ENCODE data around the gene HOXA10.

HOXA10 gene

GRCh38 chr7:27189997-27190748 is 16.1 kb upstream of the HOXA10 start:
- no peak for DNase-seq

DNA sequence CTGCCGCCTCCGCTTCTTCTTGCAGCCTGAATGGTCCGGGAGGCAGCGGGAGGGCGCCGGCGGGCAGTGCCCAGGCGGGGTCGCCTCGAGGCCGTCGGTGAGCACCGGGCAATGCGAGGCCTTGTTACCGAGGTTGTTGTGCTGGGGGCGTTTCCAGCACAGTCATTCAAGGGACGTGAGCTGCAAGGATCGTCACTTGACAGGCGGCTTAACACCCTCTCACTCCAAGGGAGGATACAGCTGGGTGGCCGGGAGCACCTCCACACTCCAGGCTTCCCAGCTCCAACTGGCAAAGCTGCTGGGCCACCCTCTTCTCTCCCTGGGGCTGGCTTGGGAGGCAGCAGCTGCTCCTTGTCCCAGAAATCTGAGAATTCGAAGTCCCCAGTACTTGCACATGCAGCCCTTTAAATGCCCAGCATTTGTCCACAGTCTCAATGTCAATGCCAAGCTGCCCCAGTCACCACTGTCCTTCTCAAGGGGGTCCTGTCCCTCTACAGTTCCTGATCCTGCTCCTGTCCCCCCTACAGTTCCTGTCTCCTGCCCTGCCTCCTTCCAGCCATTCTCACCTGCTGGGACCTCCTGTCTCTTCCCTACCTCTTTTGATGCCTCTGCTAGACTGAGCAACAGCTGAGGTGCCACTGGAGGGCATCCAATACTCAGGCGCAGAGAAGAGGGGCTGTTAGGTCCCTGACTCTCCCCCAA is 15.3 kb upstream of the HOXA10 start:
- no peak for DNase-seq

DNA sequence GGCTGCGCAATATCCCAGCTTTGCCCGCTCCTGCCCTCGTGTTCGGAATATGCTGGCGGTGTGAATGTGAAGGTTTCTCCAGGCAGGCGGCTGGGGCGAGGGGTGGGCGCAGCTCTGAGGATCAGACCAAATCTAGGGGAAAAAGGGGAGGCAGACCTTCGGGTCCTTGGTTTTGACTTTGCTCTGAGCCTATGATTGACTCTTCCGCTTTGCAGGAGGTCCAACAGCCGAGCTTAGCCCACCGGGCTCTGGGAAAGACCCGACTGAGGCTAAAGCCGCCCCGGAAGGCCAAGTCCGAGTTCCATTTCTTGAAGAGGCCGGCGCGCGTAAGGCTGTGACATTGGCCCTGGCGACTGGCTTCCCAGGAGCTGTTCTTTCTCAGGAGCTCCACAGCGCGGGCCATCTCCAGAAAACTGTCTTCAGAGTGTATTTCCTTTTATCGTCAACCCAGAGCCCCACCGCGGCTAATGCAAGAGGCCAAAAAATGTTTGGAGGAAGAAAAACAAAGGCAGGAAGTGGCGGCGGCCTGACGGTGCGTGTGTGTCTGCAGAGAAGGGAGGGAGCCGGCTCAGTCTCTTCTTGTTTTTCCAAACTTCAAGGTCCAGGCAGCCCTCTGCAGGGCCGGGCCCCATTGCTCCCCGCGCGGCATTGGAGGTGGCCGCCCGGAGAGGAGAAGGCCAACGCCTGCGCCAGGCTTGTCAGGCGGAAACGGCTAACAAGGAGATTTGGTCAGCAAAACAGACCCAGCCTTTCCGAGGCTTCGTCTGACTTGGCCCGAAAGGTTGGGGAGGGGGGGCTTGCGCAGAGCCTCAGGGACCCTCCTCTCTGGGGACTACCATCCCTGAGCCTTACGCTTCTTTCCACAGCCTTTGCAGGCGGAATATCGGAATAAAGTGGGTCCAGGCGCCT is 14.5 kb upstream of the HOXA10 start:
- DNase-seq: peak; percentile 55

DNA sequence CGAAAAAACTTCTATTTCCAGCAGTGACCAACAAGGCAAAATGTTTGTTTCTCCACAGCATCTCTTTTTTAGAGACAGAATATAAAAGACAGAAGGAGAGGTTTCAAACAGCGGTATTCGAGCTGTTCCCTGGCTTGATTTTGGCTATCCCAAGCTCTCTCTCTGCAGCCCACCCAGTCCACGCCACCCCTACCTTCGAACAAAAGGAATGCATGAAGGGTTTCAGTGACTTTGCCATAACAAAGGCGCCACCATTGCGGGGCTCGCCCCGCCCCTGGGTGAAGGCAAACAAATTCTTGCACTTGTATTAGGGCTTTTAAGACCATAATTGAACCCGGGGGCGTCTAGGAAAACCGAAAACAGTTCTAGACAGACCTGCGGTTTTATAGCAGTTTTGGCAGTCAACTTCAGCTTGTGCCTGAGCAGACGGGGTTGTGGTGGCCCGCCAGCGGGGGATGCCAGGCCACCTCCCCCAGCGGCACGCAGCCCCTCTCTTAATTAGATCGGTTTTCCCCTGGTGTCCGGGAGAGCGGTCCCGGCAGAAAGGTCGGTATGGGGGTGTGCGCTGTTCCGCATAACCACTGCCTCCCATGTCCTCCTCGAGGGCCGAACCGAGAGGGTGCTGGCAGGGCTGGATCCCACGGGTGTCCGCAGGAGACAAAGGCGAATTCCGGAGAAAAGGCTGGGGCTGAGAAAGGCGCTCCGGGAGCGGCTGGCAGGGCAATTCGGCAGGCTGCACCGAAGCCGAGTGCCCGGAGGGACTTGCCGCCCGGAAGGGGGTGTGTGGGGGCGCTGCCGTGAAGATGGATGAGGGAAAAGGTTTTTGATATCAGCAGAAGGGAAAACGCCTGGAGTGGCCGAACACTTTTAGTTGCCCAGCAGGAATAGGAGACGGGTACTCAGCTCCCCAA is 13.6 kb upstream of the HOXA10 start:
- DNase-seq: no peak

- DNase-seq: no peak
These were observed 12.8 kb upstream of the HOXA10 start for GRCh38 chr7:27186668-27187474.

GRCh38 chr7:27185854-27186667 is 11.9 kb upstream of the HOXA10 start:
- DNase-seq: no peak

- peak; percentile 62 for DNase-seq
These were observed 11.1 kb upstream of the HOXA10 start, which contains the start of gene HOXA11 for GRCh38 chr7:27185013-27185853. TSS of gene HOXA11 (minus strand) at chr7:27185232. CDS start at chr7:27185144, 88 bp downstream.

GRCh38 chr7:27184337-27185012 is 10.4 kb upstream of the HOXA10 start:
- no peak for DNase-seq

DNA sequence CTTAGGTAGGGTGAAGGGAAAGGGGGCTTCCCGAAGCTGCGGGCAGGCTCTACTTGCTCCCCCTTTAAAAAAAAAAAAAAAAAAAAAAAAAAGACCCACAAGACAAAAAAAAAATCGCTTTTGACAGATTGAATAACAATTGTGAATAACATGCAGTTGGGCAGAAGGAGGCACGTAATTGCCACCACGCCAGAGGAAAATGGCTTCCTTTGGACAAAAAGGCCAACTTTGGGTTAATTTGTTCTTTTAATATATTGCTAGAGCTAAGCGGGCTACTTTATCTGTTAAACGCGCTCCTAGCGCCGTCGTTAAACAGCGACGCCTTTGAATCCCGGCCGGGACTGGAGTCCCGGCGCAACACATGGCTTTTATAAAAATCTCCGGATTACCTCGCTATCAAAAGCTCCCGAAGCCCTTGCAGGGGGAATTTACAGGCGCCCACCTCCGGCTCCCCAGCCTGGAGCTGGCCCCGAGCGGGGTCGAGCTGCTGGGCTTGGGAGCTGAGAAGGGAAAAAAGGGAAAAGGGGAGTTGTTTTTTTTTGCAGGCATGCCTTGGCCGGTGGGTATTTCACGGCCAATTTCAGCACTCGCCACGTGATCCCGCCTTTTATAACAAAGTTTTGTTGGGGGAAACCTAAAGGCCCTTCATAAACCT is 9.7 kb upstream of the HOXA10 start:
- no peak for DNase-seq

DNA sequence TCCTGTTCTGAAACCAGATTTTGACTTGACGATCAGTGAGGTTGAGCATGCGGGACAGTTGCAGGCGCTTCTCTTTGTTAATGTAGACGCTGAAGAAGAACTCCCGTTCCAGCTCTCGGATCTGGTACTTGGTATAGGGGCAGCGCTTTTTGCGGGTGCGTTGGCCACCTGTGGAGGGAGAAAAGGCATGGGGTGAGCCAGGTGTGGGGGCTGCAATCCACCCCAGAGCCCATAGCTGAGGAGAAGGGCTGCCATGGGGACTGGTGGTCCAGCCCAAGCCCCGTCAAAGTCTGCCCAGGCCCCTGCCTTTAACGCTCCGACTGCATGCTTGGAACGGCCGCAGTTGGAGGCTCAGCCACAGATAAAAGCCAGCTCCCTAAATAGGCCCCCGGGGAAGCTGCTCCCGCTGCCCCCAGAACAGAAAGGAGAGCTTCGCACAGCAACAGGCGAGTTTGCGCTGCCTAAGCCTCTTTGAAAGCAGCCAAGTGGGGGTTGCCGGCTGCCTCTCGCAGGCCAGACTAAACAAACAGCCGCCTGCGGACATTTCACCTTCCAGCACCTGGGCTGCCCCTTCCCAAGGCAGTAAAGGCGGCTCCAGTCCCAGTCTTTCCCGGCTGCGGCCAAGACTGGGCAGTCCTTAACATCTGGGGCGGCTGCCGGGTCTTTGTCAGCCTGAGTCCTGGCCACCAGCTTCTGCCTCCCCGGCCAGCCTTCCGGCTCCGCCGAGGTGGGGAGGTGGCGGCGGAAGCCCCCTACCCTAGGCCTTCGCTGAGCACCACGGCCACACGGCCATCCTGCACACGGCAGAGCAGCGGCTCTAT is 9.0 kb upstream of the HOXA10 start:
- no peak for DNase-seq

DNA sequence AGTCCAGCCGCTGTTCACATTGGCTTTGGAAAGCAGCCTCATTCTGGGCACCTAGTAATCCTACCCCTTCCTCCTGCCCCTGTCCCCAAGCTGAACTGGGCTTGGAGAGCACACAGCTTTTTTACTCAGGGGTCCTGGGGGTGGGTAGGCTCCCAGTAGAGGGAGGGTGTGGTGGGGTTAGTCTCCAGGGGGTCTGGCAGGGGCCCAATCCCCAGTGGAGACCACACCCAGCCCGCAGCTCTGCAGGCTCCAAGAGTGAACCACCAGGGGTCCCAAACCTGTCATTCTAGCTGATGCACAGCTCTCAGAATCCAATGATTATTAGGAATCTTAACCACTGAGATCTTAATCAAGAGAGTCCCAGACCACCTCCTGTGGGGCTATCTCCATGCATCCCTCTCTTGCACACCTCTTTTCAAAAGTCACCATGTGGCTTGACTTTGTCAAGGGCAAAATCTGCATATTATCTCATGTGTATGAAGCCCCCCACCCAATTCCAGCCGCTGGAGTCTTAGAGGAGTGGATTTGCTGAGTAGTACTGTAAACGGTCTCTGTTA is 8.2 kb upstream of the HOXA10 start:
- no peak for DNase-seq

- no peak for DNase-seq
These were observed 7.7 kb upstream of the HOXA10 start for GRCh38 chr7:27181795-27182275.

DNA sequence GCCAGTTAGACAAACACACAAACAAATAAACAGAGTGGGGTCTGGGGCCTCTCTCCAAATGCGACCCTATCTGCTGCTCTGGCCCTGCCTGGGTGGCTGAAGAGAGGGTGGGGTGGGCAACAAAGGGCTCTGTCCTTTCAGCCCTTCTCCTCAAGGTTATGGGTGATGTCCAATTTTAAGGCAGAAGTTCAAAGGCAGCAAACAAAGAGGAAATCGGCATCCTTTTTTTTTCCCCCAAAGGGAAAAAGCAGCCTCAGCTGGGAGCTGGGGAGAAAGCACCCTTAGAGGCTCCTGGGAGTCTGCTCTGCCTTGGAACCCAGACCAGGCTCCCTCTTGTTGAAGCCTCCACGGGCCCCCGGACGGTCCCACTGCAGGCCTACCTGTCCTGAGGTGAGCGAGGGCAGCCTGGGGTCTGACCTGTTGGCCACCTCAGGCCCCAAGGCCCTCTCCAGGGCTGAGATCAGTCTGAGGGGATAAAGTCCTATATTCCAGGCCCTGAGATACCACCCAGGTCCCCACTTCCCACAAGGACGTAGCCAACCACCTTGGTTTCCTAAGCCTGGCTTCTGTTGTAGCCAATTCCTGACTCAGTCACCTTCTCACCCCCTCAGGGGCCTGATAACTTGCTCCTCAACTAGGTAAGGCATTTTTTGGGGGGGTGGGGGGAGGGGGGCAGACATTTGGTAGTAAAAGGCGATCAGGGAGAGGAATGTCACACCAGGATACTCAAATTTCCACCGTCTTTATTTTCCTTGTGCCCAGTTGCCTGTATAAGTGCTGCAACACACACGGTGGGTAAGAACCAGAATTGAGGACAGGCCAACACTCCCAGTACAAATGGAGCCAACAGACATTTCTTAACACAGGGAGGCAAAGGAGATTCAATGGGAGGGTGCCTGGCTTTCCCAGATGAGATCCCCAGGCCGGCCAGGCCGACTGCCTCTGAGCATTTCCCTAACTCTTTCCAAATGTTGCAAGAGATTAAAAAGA is 6.6 kb upstream of the HOXA10 start:
- no peak for DNase-seq

GRCh38 chr7:27179503-27180430 is 5.6 kb upstream of the HOXA10 start:
- DNase-seq: peak; percentile 41
